MM.1S (cell line): Measurements from ENCODE around the gene BOC.

Experiments
- EZH2 ChIP-seq: fragments of 300-600 bp; sonication (generic); optimal IDR thresholded peaks from 2 replicates; pipeline ENCODE3; 2017; ENCODE audit warnings: low read depth, mild to moderate bottlenecking, antibody characterized with exemption, low read length, mixed read lengths
- EZH2phosphoT487 ChIP-seq: fragments of 300-600 bp; sonication (generic); IDR thresholded peaks from 2 replicates; pipeline ENCODE4 v1.6.1; 2018; ENCODE audit warnings: antibody characterized with exemption, low read length
- TF ChIP-seq, protein P1 (sequence below): fragments of 300-600 bp; sonication (generic); IDR thresholded peaks from 2 replicates; pipeline ENCODE4 v1.5.1; 2016; ENCODE audit warnings: antibody characterized with exemption, low read length, mixed read lengths

DNA sequence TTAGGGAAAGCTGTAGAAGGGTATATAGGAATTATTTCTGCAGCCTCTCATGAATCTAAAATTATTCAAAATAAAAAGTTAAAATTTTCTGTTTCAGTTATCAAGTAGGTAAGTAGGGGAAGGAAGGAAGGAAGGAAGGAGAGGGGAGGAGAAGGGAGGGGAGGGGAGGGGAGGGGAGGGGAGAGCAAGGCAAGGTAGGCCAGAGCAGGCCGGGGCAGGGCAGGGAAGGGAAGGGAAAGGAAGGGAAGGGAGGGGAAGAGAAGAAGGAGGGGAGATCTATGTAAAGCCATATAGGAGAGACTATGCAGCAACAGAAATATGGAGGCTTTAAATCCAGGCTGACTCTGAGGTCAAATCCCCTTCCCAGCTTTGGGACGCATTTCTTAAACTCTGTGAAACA is 38.3 kb upstream of the BOC start:
- TF ChIP-seq EZH2 (no peak), EZH2phosphoT487 (no peak)
- TF ChIP-seq, protein P1, sequence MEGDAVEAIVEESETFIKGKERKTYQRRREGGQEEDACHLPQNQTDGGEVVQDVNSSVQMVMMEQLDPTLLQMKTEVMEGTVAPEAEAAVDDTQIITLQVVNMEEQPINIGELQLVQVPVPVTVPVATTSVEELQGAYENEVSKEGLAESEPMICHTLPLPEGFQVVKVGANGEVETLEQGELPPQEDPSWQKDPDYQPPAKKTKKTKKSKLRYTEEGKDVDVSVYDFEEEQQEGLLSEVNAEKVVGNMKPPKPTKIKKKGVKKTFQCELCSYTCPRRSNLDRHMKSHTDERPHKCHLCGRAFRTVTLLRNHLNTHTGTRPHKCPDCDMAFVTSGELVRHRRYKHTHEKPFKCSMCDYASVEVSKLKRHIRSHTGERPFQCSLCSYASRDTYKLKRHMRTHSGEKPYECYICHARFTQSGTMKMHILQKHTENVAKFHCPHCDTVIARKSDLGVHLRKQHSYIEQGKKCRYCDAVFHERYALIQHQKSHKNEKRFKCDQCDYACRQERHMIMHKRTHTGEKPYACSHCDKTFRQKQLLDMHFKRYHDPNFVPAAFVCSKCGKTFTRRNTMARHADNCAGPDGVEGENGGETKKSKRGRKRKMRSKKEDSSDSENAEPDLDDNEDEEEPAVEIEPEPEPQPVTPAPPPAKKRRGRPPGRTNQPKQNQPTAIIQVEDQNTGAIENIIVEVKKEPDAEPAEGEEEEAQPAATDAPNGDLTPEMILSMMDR: no peak
